HepG2 (cell line): ENCODE results near the gene POLR3E. TPM values are rescaled to one million over a fixed set of nuclear protein-coding genes. Genes with fewer than 3 reads are reported as not detected.

Experiments used
- BRD4 ChIP-seq: sonication (generic); formaldehyde crosslinking; IDR thresholded peaks from 2 replicates; pipeline ENCODE4 v1.4.0; 2020; ENCODE audit warnings: missing genetic modification reagents
- HMGXB3 ChIP-seq: sonication (generic); formaldehyde crosslinking; IDR thresholded peaks from 2 replicates; pipeline ENCODE4 v1.4.0; 2020; ENCODE audit warnings: missing genetic modification reagents, borderline replicate concordance
- IKZF5 ChIP-seq: IDR thresholded peaks from 2 replicates; pipeline ENCODE4 v1.6.1; 2018; ENCODE audit warnings: missing genetic modification reagents, mild to moderate bottlenecking, missing compliant biosample characterization
- MTF1 ChIP-seq: sonication (generic); formaldehyde crosslinking; IDR thresholded peaks from 2 replicates; pipeline ENCODE4 v1.5.0; 2020; ENCODE audit warnings: missing genetic modification reagents
- NCOR1 ChIP-seq: fragments of 200-600 bp; sonication (generic); IDR thresholded peaks from 2 replicates; pipeline ENCODE4 v1.7.0; 2017; ENCODE audit warnings: antibody characterized with exemption, low read length, borderline replicate concordance
- PLRG1 ChIP-seq: fragments of 450-650 bp; conservative IDR thresholded peaks from 2 replicates; pipeline ENCODE4 v1.6.1; 2016
- POGZ ChIP-seq: sonication (generic); formaldehyde crosslinking; IDR thresholded peaks from 2 replicates; pipeline ENCODE4 v1.4.0; 2020; ENCODE audit warnings: mild to moderate bottlenecking, missing genetic modification reagents
- POLR2G ChIP-seq: fragments of 200-400 bp; formaldehyde crosslinking; IDR thresholded peaks from 2 replicates; pipeline ENCODE4 v1.6.1; 2018; ENCODE audit warnings: mild to moderate bottlenecking, low read depth, low read length, moderate library complexity
- RFX1 ChIP-seq: fragments of 450-650 bp; IDR thresholded peaks from 2 replicates; pipeline ENCODE4 v1.6.1; 2017
- RXRB ChIP-seq: IDR thresholded peaks from 2 replicates; pipeline ENCODE4 v1.6.1; 2016; ENCODE audit warnings: borderline replicate concordance, missing genetic modification reagents, missing compliant biosample characterization
- TEAD3 ChIP-seq: optimal IDR thresholded peaks from 2 replicates; pipeline ENCODE3; 2016; ENCODE audit warnings: borderline replicate concordance
- THAP11 ChIP-seq: IDR thresholded peaks from 2 replicates; pipeline ENCODE4 v1.6.1; 2016; ENCODE audit warnings: missing biosample characterization, missing genetic modification reagents
- ZNF20 ChIP-seq: sonication (generic); formaldehyde crosslinking; IDR thresholded peaks from 2 replicates; pipeline ENCODE4 v1.4.0; 2020; ENCODE audit warnings: mild to moderate bottlenecking, moderate library complexity, missing genetic modification reagents
- ZNF703 ChIP-seq: sonication (generic); formaldehyde crosslinking; IDR thresholded peaks from 2 replicates; pipeline ENCODE4 v1.5.1; 2020; ENCODE audit warnings: missing genetic modification reagents, mild to moderate bottlenecking, moderate library complexity, borderline replicate concordance
- polyA plus RNA-seq, 8 experiments: library from polyadenylated mRNA; depleted of rRNA in 3 of 8; stranded (reverse) in 7 of 8; unstranded in 1 of 8; fragments of >200 nt; fragmentation: Illumina TruSeq in 4 of 8; extraction: Trizol in 4 of 8; gene quantifications; 2 replicates each; pipeline versions ENCODE4 v1.2.1 to v1.2.3, GENCODE V29; 2011 to 2016; ENCODE audit warnings: low read depth in 4 of 8, missing spikeins in 1 of 8, mixed read lengths in 1 of 8; ENCODE audit not compliant: insufficient read depth in 1 of 8
- total RNA-seq, 5 experiments: library from RNA; depleted of rRNA; stranded (reverse); fragments of >200 nt; fragmentation: Illumina TruSeq; extraction: Trizol; gene quantifications; 2 replicates each; pipeline ENCODE4 v1.2.3, GENCODE V29; 2016; ENCODE audit warnings: low read depth in 1 of 5
- TF ChIP-seq, protein P1 (sequence below): sonication (generic); formaldehyde crosslinking; IDR thresholded peaks from 2 replicates; pipeline ENCODE4 v1.4.0; 2020; ENCODE audit warnings: missing genetic modification reagents
- TF ChIP-seq, protein P2 (sequence below): sonication (generic); formaldehyde crosslinking; IDR thresholded peaks from 2 replicates; pipeline ENCODE4 v1.5.0; 2020; ENCODE audit warnings: mild to moderate bottlenecking, missing genetic modification reagents, borderline replicate concordance

POLR3E gene
- total and polyA plus RNA-seq, 2 of the 13 experiments (the other 11 are each of a cell fraction or from before 2014, with no cell fraction given) = 135 to 262 TPM

DNA sequence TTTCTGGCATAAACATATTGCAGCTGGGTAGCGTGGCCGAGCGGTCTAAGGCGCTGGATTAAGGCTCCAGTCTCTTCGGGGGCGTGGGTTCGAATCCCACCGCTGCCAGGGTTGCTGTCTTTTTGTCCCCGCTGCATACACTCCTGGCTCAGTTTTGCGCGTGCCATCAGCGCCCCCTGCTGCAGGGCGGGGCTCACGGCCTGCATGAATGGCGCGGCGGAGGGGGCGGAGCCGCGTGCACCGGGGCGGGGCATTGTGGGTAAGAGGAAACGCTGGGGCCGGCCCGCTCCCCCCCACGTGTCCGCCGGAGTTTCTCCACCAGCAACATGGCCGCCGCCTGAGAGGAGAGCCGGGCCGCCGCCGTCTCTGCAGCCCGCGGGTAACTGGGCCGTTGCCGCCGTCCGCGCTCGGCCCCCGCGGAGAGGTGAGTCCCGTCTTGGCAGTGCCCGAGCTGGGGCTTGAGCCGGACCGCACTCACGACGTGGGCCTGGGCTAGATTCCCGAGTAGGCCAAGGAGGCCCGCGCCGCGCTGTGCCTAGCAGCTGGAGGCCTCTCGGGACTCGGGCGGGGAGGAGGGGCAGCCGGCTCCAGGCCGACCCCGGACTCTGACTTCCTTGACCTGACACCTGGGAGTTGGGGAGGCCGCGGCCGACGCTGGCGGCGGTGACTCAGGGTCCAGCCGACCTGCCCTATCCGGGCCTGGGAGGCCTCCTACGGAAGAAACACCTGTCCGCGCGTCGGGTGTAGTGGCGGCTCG lies at the start of gene POLR3E (continued):
- TF ChIP-seq THAP11 (CRISPR knock-in tag) (peak; percentile 91), RFX1 (no peak; the same call in 1 of the 2 replicates), NCOR1 (peak; percentile 62), ZNF703 (CRISPR knock-in tag) (peak; percentile 95; the same call in 1 of the 2 replicates), MTF1 (CRISPR knock-in tag) (no peak), POLR2G (peak; percentile 95), PLRG1 (no peak), TEAD3 (CRISPR knock-in tag) (peak; percentile 95), RXRB (CRISPR knock-in tag) (peak; percentile 92), HMGXB3 (peak; percentile 82), BRD4 (CRISPR knock-in tag) (peak; percentile 84), ZNF20 (CRISPR knock-in tag) (peak; percentile 93; the same call in 1 of the 2 replicates), IKZF5 (CRISPR knock-in tag) (peak; percentile 98), POGZ (CRISPR knock-in tag) (peak; percentile 93)
- TF ChIP-seq, protein P1, sequence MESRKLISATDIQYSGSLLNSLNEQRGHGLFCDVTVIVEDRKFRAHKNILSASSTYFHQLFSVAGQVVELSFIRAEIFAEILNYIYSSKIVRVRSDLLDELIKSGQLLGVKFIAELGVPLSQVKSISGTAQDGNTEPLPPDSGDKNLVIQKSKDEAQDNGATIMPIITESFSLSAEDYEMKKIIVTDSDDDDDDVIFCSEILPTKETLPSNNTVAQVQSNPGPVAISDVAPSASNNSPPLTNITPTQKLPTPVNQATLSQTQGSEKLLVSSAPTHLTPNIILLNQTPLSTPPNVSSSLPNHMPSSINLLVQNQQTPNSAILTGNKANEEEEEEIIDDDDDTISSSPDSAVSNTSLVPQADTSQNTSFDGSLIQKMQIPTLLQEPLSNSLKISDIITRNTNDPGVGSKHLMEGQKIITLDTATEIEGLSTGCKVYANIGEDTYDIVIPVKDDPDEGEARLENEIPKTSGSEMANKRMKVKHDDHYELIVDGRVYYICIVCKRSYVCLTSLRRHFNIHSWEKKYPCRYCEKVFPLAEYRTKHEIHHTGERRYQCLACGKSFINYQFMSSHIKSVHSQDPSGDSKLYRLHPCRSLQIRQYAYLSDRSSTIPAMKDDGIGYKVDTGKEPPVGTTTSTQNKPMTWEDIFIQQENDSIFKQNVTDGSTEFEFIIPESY = peak; percentile 93
- TF ChIP-seq, protein P2, sequence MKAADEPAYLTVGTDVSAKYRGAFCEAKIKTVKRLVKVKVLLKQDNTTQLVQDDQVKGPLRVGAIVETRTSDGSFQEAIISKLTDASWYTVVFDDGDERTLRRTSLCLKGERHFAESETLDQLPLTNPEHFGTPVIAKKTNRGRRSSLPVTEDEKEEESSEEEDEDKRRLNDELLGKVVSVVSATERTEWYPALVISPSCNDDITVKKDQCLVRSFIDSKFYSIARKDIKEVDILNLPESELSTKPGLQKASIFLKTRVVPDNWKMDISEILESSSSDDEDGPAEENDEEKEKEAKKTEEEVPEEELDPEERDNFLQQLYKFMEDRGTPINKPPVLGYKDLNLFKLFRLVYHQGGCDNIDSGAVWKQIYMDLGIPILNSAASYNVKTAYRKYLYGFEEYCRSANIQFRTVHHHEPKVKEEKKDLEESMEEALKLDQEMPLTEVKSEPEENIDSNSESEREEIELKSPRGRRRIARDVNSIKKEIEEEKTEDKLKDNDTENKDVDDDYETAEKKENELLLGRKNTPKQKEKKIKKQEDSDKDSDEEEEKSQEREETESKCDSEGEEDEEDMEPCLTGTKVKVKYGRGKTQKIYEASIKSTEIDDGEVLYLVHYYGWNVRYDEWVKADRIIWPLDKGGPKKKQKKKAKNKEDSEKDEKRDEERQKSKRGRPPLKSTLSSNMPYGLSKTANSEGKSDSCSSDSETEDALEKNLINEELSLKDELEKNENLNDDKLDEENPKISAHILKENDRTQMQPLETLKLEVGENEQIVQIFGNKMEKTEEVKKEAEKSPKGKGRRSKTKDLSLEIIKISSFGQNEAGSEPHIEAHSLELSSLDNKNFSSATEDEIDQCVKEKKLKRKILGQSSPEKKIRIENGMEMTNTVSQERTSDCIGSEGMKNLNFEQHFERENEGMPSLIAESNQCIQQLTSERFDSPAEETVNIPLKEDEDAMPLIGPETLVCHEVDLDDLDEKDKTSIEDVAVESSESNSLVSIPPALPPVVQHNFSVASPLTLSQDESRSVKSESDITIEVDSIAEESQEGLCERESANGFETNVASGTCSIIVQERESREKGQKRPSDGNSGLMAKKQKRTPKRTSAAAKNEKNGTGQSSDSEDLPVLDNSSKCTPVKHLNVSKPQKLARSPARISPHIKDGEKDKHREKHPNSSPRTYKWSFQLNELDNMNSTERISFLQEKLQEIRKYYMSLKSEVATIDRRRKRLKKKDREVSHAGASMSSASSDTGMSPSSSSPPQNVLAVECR (CRISPR knock-in tag) = peak; percentile 100
